Cardiac muscle cell (in vitro differentiated cells and primary cell): ENCODE measurements around the gene NRG3. TPM values are rescaled to one million over a fixed set of nuclear protein-coding genes. Genes with fewer than 3 reads are reported as not detected.

Experiments
- DNase-seq, 2 donors: peaks; one replicate each; pipeline versions ENCODE4 v3.0.0 to v3.0.0-alpha.2; 2010 to 2017; ENCODE audit warnings: low read depth in 1 of 2, low spot score in 1 of 2
- H3K27ac ChIP-seq: fragments of 200-600 bp; sonication (generic); 2 replicates; pipeline ENCODE4 v1.5.1; 2016
- H3K27me3 ChIP-seq: fragments of 200-600 bp; sonication (generic); 2 replicates; pipeline ENCODE4 v1.6.0; 2016; ENCODE audit warnings: control low read depth
- H3K36me3 ChIP-seq: fragments of 200-600 bp; sonication (generic); 2 replicates; pipeline ENCODE4 v1.5.1; 2016; ENCODE audit warnings: control low read depth
- H3K4me1 ChIP-seq: fragments of 200-600 bp; sonication (generic); 2 replicates; pipeline ENCODE4 v1.8.1; 2017; ENCODE audit warnings: low read depth, mild to moderate bottlenecking, mixed run types
- H3K4me3 ChIP-seq: fragments of 200-600 bp; sonication (generic); 2 replicates; pipeline ENCODE4 v1.5.1; 2016; ENCODE audit warnings: mild to moderate bottlenecking
- H3K9me3 ChIP-seq: fragments of 200-600 bp; sonication (generic); 2 replicates; pipeline ENCODE4 v1.5.1; 2017; ENCODE audit warnings: low read depth, mild to moderate bottlenecking, control low read depth
- polyA plus RNA-seq: library from polyadenylated mRNA; unstranded; fragments of >200 nt; fragmentation: Nextera tagmentation; extraction: Ambion mirVana; gene quantifications from 2 replicates; pipeline ENCODE4 v1.2.1, GENCODE V29; 2016
- total RNA-seq: library from RNA; depleted of rRNA; stranded (reverse); fragments of >200 nt; gene quantifications from 2 replicates; pipeline ENCODE4 v1.2.3, GENCODE V29; 2016
- TF ChIP-seq, protein P1 (sequence below): IDR thresholded peaks from 2 replicates; pipeline ENCODE4 v1.5.1; 2012; ENCODE audit warnings: low read depth, mild to moderate bottlenecking, low read length

Gene NRG3
- total and polyA plus RNA-seq, 2 experiments from 2014 or later, result 0.48 to 0.55 TPM

DNA sequence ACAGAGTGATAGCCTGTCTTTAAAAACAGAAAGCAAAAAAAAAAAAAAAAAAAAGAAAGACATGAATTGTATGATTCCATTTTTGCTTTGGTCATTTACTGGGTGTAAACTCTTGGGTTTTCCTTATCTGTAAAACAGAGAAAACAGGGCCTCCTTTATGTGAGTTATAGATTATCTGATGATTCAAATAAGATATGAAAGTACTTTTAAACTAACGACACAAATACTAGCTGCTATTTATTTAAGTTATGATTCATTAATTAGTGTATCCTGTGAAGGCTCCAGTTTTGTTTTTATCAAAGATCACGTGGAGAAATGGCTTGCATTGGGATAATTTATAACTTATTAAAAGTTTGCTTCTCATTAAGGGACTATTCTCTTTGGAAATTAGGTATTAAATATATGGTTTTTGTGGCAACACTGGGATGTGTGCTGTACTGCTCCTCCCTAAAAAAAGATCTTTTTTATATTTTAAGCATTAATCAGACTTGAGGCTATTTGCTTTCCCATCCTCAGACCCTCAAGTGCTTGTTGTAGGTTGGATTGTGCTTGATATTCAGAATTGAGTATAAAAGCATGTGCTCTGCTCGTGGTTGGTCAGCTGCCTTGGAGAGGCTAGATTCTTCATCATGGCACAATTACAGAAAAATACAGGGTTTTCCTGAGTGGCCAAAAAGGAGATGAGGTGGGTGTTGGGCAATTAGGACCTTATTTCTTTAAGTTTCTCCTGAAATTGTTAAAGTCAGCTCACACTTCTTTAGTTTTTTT lies 39.9 kb downstream of the NRG3 start:
- Histone ChIP-seq H3K4me1 (no peaks in the 10 kb centered on the region), H3K27ac (no peak overlapping the region), H3K27me3 (no peaks in the 10 kb centered on the region), H3K9me3 (no peaks in the 10 kb centered on the region), H3K36me3 (no peaks in the 10 kb centered on the region), H3K4me3 (no peak overlapping the region)
- TF ChIP-seq, protein P1, sequence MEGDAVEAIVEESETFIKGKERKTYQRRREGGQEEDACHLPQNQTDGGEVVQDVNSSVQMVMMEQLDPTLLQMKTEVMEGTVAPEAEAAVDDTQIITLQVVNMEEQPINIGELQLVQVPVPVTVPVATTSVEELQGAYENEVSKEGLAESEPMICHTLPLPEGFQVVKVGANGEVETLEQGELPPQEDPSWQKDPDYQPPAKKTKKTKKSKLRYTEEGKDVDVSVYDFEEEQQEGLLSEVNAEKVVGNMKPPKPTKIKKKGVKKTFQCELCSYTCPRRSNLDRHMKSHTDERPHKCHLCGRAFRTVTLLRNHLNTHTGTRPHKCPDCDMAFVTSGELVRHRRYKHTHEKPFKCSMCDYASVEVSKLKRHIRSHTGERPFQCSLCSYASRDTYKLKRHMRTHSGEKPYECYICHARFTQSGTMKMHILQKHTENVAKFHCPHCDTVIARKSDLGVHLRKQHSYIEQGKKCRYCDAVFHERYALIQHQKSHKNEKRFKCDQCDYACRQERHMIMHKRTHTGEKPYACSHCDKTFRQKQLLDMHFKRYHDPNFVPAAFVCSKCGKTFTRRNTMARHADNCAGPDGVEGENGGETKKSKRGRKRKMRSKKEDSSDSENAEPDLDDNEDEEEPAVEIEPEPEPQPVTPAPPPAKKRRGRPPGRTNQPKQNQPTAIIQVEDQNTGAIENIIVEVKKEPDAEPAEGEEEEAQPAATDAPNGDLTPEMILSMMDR, result no peak
- no peak for DNase-seq

DNA sequence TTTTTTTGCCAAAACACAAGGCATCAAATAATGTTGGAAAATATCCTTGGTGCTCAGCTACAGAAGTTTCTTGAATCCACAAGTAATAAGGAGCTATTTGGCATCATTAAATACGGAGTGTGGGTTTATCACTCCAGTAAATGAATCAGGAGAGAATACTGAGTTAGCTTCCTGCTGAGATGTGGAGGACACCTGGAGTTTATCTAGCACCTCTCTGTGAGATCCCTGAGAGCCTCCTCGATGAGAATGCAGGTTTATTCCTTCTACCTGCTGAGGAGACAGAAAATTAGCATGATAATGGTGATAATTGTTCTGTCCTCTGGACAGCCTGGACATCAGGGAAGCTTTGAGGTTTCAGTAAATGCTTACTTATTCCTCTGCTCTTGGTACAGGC lies 40.5 kb downstream of the NRG3 start:
- H3K4me3 ChIP-seq, result no peak overlapping the region
- H3K9me3 ChIP-seq, result no peaks in the 10 kb centered on the region
- no peak for DNase-seq
- no peaks in the 10 kb centered on the region for H3K36me3 ChIP-seq
- no peak overlapping the region for H3K27ac ChIP-seq
- H3K27me3 ChIP-seq, result no peaks in the 10 kb centered on the region
- TF ChIP-seq, protein P1, result no peak
- no peaks in the 10 kb centered on the region for H3K4me1 ChIP-seq

DNA sequence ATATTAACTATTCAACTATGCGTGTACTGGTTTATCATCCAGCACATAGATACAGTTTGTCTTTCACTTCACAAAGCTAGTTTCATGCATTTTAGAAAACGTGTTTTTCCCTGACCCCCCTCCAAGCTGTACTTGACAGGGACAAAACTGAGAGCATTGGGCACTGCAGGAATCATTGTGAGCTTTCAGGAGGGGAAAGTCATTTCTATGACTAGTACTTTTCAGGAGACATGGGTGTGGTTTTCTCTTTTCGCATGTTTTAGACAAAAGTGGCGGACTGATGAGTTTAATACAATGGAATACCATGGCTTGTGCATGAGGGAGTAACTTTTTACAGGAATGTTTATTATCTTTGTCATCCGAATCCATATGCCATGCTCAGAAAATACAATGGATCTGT lies 42.7 kb downstream of the NRG3 start:
- Histone ChIP-seq H3K4me3 (no peak overlapping the region), H3K9me3 (no peaks in the 10 kb centered on the region), H3K4me1 (no peaks in the 10 kb centered on the region), H3K27me3 (no peaks in the 10 kb centered on the region), H3K27ac (no peak overlapping the region), H3K36me3 (no peaks in the 10 kb centered on the region)
- TF ChIP-seq, protein P1, result no peak
- no peak for DNase-seq

DNA sequence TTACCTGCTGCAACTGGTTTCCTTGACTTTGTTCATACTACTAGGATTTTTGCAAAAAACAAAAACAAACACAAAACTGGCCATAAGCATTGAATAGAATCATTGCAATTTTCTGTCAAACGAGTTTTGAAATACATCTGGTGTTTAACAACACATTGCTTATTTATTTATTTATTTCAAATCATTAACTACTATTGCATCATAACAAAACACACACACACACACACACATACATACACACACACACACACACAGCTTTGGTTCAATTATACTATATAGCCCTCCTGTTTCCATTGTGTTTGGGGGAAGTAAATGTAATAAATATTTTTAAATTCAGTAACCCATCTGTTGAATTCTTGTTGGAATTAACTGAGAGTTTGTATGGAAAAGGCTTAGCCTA lies 43.8 kb downstream of the NRG3 start:
- Histone ChIP-seq H3K36me3 (no peaks in the 10 kb centered on the region), H3K9me3 (no peaks in the 10 kb centered on the region), H3K27me3 (no peaks in the 10 kb centered on the region), H3K4me3 (no peak overlapping the region), H3K4me1 (no peaks in the 10 kb centered on the region), H3K27ac (no peak overlapping the region)
- no peak for DNase-seq
- TF ChIP-seq, protein P1, result no peak

DNA sequence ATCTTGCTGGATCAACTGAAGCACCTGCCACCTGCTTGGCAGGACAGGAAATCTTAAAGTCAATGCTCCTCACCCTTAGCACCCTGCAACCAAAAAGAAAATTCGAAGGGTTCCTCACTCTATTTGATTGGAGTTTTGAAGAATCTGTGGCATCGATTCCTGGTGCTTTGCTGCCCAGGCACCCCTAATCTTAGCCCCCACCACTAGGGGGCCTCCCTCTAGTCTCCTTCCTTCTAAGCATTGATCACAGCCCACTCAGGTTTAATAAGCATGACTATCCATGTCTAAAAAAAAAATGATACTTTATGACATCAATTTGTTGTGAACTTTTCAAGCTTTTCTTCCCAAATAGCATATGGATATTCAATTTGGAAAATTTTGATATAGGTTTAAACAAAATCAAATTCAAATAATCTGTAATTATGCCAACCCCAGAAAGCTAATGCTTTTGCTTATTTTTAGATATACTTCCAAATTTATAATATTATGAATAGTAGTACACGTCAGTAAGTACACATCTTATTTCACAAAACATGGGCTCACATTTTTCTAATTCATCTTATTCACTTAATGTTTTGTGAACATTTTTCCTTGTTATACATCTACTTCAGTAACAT lies 45.3 kb downstream of the NRG3 start:
- Histone ChIP-seq H3K36me3 (no peaks in the 10 kb centered on the region), H3K4me3 (no peak overlapping the region), H3K27ac (no peak overlapping the region), H3K9me3 (no peaks in the 10 kb centered on the region), H3K27me3 (no peaks in the 10 kb centered on the region), H3K4me1 (no peaks in the 10 kb centered on the region)
- TF ChIP-seq, protein P1, result peak; percentile 38
- peak in 1 of 2 donors; percentile 24 for DNase-seq
